Inferior parietal cortex (tissue), 1 donor: ENCODE data around the gene CDH22.

Experiments used
- DNase-seq: peaks from one replicate; pipeline ENCODE4 v3.0.0-alpha.2; 2016; ENCODE audit errors: extremely low spot score

Gene CDH22

DNA sequence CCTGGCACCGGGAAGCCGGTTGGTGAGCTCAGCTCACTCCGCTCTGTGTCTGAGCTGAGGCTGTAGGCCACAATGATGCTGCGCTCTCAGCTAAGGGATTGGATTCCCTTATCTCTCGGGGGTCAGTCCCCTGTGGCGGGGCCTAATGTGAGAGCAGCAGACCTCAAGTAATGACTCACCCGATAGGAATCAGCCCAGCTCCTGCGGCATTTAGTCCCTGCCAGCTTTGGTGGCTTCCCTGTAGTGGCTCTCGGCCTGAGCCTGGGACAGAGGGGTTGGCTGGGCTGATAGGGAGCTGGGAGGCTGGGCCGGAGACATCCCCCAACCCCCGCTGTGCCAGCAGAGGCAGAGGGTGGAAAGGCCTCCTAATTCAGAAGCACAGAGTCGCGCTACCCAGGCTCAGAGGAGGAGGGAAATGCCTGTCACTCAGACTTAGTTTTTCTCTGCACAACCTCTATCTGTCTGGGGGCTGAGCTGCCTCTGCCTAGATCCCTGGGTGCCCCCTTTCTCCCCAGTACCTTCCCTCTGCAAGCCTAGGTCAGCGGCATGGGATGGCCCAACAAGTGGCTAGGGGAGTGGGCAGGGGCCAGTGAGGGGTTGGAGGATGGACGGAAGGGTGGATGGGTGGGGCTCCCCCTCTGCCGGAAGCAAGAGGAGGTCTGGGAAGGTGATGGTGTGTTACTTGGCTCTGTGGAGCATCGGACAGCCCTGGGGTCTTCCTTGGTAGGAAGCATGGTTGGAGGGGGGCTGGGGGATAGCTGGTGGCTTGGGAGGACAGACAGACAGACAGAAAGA lies 92.2 kb downstream of the CDH22 start:
- no peak for DNase-seq

GRCh38 chr20:46214824-46215488 lies 93.3 kb downstream of the CDH22 start:
- no peak for DNase-seq

DNA sequence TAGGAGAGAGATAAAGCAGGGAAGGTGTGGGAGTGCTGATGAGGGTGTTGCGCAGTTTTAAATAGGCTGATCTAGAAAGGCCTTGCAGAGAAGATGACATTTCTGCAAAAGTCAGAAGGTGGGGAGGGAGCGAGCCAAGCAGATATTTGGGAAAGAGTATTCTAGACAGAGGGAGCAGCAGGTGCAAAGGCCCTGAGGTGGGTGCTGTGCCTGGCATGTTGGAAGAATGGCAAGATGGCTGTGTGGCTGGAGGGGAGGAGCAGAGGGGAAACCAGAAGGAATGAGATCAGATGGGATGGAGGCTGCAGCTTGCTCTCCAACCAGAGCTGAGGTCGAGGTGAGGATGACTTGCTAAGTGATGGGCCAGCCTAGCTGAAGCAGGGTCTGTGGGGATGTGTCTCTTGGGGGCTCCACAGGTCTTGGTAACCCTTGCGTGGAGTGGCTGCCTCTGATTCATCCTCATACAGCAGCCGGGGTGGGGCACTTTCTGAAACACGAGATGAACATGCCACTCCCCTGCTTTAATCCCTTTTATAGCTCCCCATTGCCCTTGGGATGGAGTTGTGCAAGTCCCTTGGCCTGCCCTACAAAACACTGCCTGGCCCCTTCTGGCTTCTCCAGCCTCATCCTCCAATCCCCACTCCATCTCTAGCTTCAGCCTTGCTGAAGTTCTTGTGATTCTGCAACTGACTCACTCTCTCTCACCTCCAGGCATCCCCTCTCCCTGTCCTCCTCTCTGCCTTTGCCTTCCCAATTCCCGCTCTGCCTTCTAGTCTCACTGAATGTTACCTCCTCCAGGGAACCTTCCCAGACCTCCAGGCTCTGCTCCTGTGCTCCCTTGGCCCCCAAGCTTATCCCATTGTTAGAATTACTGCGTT lies 94.1 kb downstream of the CDH22 start:
- DNase-seq = no peak

- DNase-seq = no peak
Observed at GRCh38 chr20:46212876-46213275, 95.4 kb downstream of the CDH22 start.

- no peak for DNase-seq
Observed at GRCh38 chr20:46212252-46212651, 96.0 kb downstream of the CDH22 start.

- no peak for DNase-seq
Observed at GRCh38 chr20:46211331-46211722, 97.0 kb downstream of the CDH22 start.

- no peak for DNase-seq
Observed at GRCh38 chr20:46210672-46211330, 97.5 kb downstream of the CDH22 start.

DNA sequence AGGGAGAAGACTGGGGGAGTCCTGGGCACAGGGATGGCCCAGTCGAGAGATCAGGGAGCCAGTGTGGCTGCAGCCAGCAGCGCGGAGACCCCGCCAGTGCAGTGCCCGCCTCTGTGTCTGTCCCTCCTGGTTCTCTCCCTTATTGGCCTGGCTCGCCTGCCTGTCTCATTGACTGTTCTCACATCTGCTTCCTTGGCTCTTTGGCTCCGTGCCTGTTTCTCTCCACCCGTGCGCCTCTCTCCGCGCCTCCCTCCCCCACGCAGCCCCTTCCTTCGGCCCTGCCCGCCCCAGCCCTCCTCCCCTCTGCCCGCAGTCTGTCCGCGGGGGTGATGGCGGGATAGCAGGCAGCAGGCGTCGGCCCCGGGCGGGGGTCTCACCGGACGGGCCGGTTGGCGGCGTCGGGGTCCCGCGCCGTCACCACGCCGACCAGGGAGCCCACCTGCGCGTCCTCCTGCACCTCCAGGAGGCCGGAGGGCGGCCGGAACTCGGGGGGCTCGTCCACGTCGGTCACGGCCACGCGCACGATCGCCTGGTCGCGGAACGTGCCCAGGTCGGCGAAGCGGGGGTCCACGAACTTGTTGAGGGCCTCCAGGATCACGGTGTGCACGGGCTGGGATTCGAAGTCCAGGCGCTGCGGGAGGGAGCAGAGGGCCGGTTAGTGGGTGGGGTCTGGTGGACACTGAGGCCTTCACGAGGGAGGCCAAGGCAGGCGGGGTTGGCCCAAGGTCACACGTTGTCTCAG lies 98.2 kb downstream of the CDH22 start:
- no peak for DNase-seq

DNA sequence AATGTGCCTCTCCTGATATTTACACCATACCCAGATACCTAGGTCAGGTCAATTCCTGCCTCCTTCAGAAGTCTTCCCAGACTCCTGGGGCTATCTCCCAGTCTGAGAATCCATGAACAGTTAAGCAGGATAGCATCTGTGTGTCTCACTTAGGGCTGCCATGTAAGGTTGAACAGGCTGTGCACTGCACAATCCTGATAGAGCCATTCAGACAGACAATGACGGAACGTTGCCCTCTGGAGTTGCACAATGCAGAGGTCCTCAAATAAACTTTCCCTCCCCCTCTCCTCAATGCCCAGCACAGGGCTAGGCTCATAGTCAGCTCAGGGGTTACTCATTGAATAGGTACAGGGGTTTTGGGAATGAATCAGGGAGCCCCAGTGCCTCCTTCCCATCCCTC lies 100.5 kb downstream of the CDH22 start:
- no peak for DNase-seq

DNA sequence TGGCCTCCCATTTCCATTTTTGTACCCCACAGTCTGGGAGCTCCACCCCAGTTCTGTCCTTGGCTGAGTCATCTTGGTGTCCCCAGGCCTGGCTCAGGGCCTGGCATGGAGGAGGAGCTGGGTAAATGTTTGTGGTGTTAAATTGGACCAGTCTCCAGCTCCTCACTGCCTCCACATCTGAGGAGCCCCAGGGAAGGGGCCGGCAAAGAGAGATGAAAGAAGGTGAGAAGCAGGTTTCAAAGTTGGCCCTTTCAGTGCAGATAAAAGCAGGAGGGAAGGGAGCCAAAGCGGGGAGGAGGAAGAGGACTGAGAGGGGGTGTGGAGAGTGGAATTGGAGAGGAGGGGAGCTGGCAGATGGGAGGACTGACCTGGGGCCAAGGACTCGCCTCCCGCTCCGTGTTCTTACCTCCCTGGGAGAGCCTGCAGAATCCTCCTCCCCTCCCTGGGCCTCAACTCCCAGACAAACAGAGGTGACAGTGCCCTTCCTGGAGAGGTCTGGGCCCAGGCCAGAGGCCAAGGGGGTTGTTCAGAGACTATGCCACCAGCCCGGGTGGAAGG lies 101.2 kb downstream of the CDH22 start:
- DNase-seq = no peak

GRCh38 chr20:46206025-46206424 lies 102.3 kb downstream of the CDH22 start:
- no peak for DNase-seq

DNA sequence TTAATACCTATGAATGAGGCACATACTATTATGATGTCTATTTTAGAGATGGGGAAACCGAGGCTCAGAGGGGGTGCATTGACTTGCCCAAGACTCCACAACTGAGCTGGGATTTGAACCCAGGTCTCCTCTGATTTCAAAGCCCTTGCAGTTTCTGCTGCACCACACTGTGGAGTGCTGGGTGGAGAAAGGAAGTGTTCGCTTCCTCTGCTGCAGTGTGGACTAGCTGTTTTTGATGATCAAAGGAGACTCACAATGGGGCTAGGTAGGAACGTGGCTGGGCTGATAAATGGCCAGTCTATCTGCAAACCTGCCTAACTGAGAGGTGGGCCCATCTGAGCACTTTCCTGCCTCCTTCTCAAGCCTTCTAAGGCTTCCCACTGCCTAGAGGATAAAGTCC lies 102.9 kb downstream of the CDH22 start:
- DNase-seq = no peak

- no peak for DNase-seq
Observed at GRCh38 chr20:46204594-46205186, 103.6 kb downstream of the CDH22 start.

- no peak for DNase-seq
Observed at GRCh38 chr20:46203510-46203837, 104.8 kb downstream of the CDH22 start.

- no peak for DNase-seq
Observed at GRCh38 chr20:46202766-46203509, 105.4 kb downstream of the CDH22 start.

DNA sequence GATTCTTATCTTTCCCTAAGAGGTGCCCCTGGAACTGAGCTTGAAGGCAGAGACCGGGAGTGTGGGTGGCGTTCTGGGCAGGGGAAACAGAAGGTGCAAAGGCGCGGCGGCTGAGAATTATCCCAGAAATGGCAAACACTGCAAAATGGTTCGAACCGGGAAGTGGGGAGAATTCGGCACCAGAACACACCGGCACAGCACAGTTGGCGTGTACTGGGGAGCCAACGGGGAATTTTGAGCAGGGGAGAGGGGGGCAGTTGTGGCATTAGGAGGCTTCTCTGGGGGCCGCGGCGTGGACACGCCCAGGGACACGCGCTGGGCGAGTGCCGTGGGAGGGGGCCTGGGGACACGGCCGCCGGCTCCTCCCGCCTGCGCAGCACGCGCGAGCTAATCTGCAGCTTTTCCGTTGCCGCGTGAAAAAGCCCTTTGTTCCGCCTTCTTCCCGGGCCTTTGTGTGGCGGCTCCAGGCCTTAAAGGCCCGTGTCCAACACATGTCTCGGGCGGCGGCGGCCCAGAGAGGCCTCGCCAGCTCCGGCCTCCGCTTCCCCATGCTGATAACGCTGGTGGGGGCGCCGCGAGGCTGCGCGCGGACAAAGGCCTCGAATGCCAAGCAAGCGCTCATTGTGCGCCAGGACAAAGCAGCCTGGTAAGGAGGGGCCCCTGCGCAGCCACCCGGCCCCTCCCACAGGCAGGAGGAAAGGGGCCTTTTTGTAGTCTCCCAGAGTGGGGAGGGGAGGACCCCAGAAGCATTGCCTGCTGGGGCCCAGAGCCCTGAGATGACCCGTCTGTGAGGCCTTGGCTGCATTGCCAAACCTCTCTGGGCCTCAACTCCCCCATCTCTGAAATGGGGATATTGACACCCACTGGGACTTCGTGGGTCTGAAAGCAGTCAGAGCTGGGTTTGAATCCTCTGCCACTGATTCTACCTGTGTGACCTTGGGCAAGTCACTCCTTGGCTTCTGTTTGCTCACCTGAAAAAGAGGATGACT lies 107.4 kb downstream of the CDH22 start:
- DNase-seq = no peak

DNA sequence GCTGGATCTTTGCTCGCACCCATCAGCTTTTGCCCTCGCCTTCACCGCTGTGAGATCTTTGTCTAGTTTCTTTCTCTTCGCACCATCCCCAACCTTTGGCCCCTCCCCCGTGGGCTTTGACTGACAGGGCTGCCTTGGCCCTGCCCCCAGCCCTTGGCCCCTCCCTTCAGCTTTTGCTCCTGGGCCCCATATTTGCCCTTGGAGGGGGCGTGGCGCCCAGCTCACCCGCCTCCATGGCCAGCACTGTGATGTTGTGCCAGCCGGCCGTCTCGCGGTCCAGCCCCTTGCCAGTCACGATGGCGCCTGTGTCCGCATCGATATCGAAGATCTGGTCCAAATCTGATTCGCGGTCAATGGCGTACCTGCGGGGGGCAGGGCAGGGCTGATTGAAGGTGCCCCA lies 109.1 kb downstream of the CDH22 start:
- no peak for DNase-seq

GRCh38 chr20:46196990-46197389 lies 111.3 kb downstream of the CDH22 start:
- no peak for DNase-seq
